ES-I3 (cell line): Measurements from ENCODE around the gene LATS2.

ENCODE experiments used
- H3K36me3 ChIP-seq: 2 replicates; pipeline ENCODE4 v1.6.1; 2013; ENCODE audit warnings: mild to moderate bottlenecking, low read length, control low read depth, moderate library complexity; ENCODE audit not compliant: insufficient read depth
- H3K4me1 ChIP-seq: 2 replicates; pipeline ENCODE4 v1.6.1; 2013; ENCODE audit warnings: mild to moderate bottlenecking, control low read depth, low read length; ENCODE audit not compliant: insufficient read depth
- H3K9ac ChIP-seq: 2 replicates; pipeline ENCODE4 v1.6.1; 2013; ENCODE audit warnings: low read depth, mild to moderate bottlenecking, low read length, moderate library complexity
- H3K9me3 ChIP-seq: 2 replicates; pipeline ENCODE4 v1.6.1; 2013; ENCODE audit warnings: mild to moderate bottlenecking, low read length, moderate library complexity; ENCODE audit not compliant: control insufficient read depth, insufficient read depth

The LATS2 gene

GRCh38 chr13:20991741-20992520, 69.5 kb downstream of the LATS2 start:
- Histone ChIP-seq H3K9me3 (no peaks in the 10 kb centered on the region), H3K4me1 (peaks cover 20% of the 10 kb centered on the region), H3K9ac (no peak overlapping the region), H3K36me3 (peaks cover 16% of the 10 kb centered on the region)

GRCh38 chr13:20990910-20991525, 70.4 kb downstream of the LATS2 start:
- Histone ChIP-seq H3K4me1 (peaks cover 11% of the 10 kb centered on the region), H3K9ac (no peak overlapping the region), H3K36me3 (peaks cover 16% of the 10 kb centered on the region), H3K9me3 (no peaks in the 10 kb centered on the region)

GRCh38 chr13:20989656-20990321, 71.6 kb downstream of the LATS2 start:
- Histone ChIP-seq H3K36me3 (peaks cover 12% of the 10 kb centered on the region), H3K9ac (no peak overlapping the region), H3K9me3 (no peaks in the 10 kb centered on the region), H3K4me1 (0 out of 2 replicates have a peak, but pooled peaks cover 4% of the 10 kb centered on the region)

GRCh38 chr13:20988909-20989655, 72.3 kb downstream of the LATS2 start:
- Histone ChIP-seq H3K36me3 (peaks cover 12% of the 10 kb centered on the region), H3K9me3 (no peaks in the 10 kb centered on the region), H3K4me1 (0 out of 2 replicates have a peak, but pooled peaks cover 4% of the 10 kb centered on the region), H3K9ac (no peak overlapping the region)

GRCh38 chr13:20988033-20988908, 73.1 kb downstream of the LATS2 start:
- Histone ChIP-seq H3K9me3 (no peaks in the 10 kb centered on the region), H3K36me3 (peaks cover 16% of the 10 kb centered on the region), H3K4me1 (no peaks in the 10 kb centered on the region), H3K9ac (no peak overlapping the region)

- Histone ChIP-seq H3K9me3 (no peaks in the 10 kb centered on the region), H3K36me3 (peaks cover 19% of the 10 kb centered on the region), H3K9ac (no peak overlapping the region), H3K4me1 (no peaks in the 10 kb centered on the region)
Measured at GRCh38 chr13:20987599-20987998, 73.8 kb downstream of the LATS2 start.

GRCh38 chr13:20984879-20985278, 76.5 kb downstream of the LATS2 start:
- H3K9ac ChIP-seq = no peak overlapping the region
- peaks cover 28% of the 10 kb centered on the region for H3K36me3 ChIP-seq
- H3K4me1 ChIP-seq = no peaks in the 10 kb centered on the region
- H3K9me3 ChIP-seq = no peaks in the 10 kb centered on the region

GRCh38 chr13:20983386-20983785, 78.0 kb downstream of the LATS2 start:
- H3K9me3 ChIP-seq = no peaks in the 10 kb centered on the region
- H3K9ac ChIP-seq = no peak overlapping the region
- H3K36me3 ChIP-seq = peaks cover 32% of the 10 kb centered on the region
- no peaks in the 10 kb centered on the region for H3K4me1 ChIP-seq

- H3K9ac ChIP-seq = no peak overlapping the region
- no peaks in the 10 kb centered on the region for H3K4me1 ChIP-seq
- no peaks in the 10 kb centered on the region for H3K9me3 ChIP-seq
- H3K36me3 ChIP-seq = peaks cover 28% of the 10 kb centered on the region
Measured at GRCh38 chr13:20981370-20982095, 79.9 kb downstream of the LATS2 start.

GRCh38 chr13:20980899-20981298, 80.5 kb downstream of the LATS2 start:
- peaks cover 30% of the 10 kb centered on the region for H3K36me3 ChIP-seq
- H3K9me3 ChIP-seq = no peaks in the 10 kb centered on the region
- no peak overlapping the region for H3K9ac ChIP-seq
- no peaks in the 10 kb centered on the region for H3K4me1 ChIP-seq

- Histone ChIP-seq H3K36me3 (peaks cover 32% of the 10 kb centered on the region), H3K9ac (no peak overlapping the region), H3K9me3 (no peaks in the 10 kb centered on the region), H3K4me1 (no peaks in the 10 kb centered on the region)
Measured at GRCh38 chr13:20980430-20980829, 81.0 kb downstream of the LATS2 start.

GRCh38 chr13:20977394-20977793, 84.0 kb downstream of the LATS2 start:
- Histone ChIP-seq H3K36me3 (peaks cover 38% of the 10 kb centered on the region), H3K9me3 (no peaks in the 10 kb centered on the region), H3K9ac (no peak overlapping the region), H3K4me1 (no peaks in the 10 kb centered on the region)

GRCh38 chr13:20974981-20975585, 86.3 kb downstream of the LATS2 start:
- H3K4me1 ChIP-seq = no peaks in the 10 kb centered on the region
- H3K9ac ChIP-seq = no peak overlapping the region
- H3K36me3 ChIP-seq = peaks cover 23% of the 10 kb centered on the region
- no peaks in the 10 kb centered on the region for H3K9me3 ChIP-seq
